ENCODE results near the gene MCL1.

Gene MCL1

DNA sequence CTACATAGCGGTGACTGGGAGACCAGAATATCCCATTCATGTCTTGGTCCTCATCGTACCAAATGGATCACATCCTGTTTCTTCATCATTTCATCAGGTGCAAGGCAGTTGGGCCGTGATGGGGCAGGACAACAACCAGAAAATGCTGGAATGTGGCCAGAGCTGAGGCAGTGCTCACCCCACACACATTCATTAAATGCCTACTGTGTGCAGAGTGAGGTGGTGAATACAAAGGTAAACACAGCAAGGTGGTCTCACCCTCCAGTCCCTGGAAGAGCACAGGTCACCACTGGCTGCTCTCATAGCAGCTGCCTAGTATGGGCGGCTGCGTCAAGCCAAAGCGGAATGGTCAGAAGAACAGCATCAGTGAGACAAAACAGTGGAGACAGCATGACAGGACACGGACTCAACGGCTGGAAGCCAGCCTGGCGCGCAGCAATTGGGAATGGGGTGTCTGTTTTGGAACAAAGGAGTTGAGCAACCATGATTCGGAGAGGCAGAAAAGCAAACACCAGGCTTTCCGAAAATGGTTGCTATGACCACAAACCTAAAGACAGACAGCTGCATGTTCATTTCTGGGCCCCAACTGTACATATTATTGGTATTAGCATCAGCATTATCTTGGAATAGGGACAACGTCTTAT lies 35.8 kb downstream of the MCL1 start:
- H3K4me2 ChIP-seq (ENCODE audit: low read length): no peak overlapping the region
- H3K9me3 ChIP-seq (ENCODE audit: low read length): no peaks in the 10 kb centered on the region
- no peaks in the 10 kb centered on the region for H3K36me3 ChIP-seq (ENCODE audit: insufficient read depth, low read length)
- TF ChIP-seq, protein P1, sequence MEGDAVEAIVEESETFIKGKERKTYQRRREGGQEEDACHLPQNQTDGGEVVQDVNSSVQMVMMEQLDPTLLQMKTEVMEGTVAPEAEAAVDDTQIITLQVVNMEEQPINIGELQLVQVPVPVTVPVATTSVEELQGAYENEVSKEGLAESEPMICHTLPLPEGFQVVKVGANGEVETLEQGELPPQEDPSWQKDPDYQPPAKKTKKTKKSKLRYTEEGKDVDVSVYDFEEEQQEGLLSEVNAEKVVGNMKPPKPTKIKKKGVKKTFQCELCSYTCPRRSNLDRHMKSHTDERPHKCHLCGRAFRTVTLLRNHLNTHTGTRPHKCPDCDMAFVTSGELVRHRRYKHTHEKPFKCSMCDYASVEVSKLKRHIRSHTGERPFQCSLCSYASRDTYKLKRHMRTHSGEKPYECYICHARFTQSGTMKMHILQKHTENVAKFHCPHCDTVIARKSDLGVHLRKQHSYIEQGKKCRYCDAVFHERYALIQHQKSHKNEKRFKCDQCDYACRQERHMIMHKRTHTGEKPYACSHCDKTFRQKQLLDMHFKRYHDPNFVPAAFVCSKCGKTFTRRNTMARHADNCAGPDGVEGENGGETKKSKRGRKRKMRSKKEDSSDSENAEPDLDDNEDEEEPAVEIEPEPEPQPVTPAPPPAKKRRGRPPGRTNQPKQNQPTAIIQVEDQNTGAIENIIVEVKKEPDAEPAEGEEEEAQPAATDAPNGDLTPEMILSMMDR (IDR thresholded peaks at IDR 0.05; ENCODE audit: low read length): no peak
- no peak for TF ChIP-seq EZH2 (IDR thresholded peaks at IDR 0.05; ENCODE audit: borderline replicate concordance, low read length)
- H3K4me1 ChIP-seq (ENCODE audit: insufficient read depth, low read length, severe bottlenecking): peaks cover 2% of the 10 kb centered on the region
- no peaks in the 10 kb centered on the region for H4K20me1 ChIP-seq (ENCODE audit: insufficient read depth, low read length)
- H3K4me3 ChIP-seq (ENCODE audit: low read depth, low read length, poor library complexity, severe bottlenecking): no peak overlapping the region
- no peaks in the 10 kb centered on the region for H3F3A ChIP-seq (ENCODE audit: insufficient read depth, low read length)
- H3K9ac ChIP-seq (ENCODE audit: low read length): no peak overlapping the region
- H3K27ac ChIP-seq (ENCODE audit: low read depth, low read length, poor library complexity, severe bottlenecking): no peak overlapping the region
- no peaks in the 10 kb centered on the region for H3K27me3 ChIP-seq (ENCODE audit: insufficient read depth, low read length)
- H3K79me2 ChIP-seq (ENCODE audit: insufficient read depth, low read length): no peaks in the 10 kb centered on the region
- H2AFZ ChIP-seq (ENCODE audit: low read length): no peak overlapping the region
- H3K9me2 ChIP-seq (ENCODE audit: low read depth, low read length): no peaks in the 10 kb centered on the region

DNA sequence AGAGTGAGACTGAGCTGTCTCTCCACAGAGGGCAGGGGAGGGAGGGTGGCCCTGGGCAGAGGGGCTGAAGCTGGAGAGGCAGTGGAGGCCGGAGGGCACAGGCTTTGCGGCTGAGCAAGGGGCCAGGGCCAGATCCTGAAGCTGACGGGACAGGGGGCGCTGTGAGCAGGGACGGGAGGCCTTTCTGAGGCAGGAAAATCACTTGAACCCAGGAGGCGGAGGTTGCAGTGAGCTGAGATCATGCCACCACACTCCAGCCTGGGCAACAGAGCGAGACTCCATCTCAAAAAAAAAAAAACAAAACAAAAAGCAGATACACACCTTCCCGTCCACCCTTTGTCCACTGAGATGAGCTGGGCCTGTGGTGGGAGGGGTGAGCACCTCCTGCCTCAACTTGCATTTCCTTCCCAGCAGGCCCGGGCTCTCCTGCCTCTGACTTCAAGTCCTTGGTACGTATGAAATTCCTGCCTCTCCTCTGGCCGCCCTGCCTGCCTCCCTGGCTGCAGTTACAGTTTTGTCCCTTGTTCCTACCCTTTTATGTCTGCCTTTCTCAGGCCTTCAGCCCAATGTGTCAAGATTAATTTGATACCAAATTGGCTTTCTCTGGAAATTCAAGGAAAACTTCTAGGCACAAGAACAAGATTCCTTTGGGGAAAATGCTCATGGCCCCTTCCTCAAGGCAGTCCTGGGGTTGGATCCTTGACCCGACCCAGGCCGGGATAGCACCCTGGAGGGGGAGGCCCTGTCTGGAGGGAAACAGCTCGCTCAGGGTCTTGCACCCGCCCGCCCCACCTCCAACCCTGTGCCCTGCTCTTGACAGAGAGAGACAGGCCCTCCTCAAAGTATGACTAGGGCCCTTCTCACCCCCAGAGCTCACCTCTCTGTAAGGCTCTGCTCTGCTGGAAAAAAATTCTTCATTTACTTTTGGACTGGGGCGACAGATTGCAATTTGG lies 41.4 kb downstream of the MCL1 start:
- no peaks in the 10 kb centered on the region for H3K9me3 ChIP-seq (ENCODE audit: low read length)
- H3F3A ChIP-seq (ENCODE audit: insufficient read depth, low read length): no peaks in the 10 kb centered on the region
- H3K9ac ChIP-seq (ENCODE audit: low read length): no peak overlapping the region
- no peak overlapping the region for H2AFZ ChIP-seq (ENCODE audit: low read length)
- H3K4me2 ChIP-seq (ENCODE audit: low read length): no peak overlapping the region
- no peaks in the 10 kb centered on the region for H3K9me2 ChIP-seq (ENCODE audit: low read depth, low read length)
- H4K20me1 ChIP-seq (ENCODE audit: insufficient read depth, low read length): no peaks in the 10 kb centered on the region
- no peak overlapping the region for H3K27ac ChIP-seq (ENCODE audit: low read depth, low read length, poor library complexity, severe bottlenecking)
- H3K4me3 ChIP-seq (ENCODE audit: low read depth, low read length, poor library complexity, severe bottlenecking): no peak overlapping the region
- H3K36me3 ChIP-seq (ENCODE audit: insufficient read depth, low read length): no peaks in the 10 kb centered on the region
- no peak for TF ChIP-seq EZH2 (IDR thresholded peaks at IDR 0.05; ENCODE audit: borderline replicate concordance, low read length)
- TF ChIP-seq, protein P1 (IDR thresholded peaks at IDR 0.05; ENCODE audit: low read length): peak; percentile 23; the same call in 1 of the 2 replicates
- no peaks in the 10 kb centered on the region for H3K4me1 ChIP-seq (ENCODE audit: insufficient read depth, low read length, severe bottlenecking)
- H3K79me2 ChIP-seq (ENCODE audit: insufficient read depth, low read length): no peaks in the 10 kb centered on the region
- no peaks in the 10 kb centered on the region for H3K27me3 ChIP-seq (ENCODE audit: insufficient read depth, low read length)

DNA sequence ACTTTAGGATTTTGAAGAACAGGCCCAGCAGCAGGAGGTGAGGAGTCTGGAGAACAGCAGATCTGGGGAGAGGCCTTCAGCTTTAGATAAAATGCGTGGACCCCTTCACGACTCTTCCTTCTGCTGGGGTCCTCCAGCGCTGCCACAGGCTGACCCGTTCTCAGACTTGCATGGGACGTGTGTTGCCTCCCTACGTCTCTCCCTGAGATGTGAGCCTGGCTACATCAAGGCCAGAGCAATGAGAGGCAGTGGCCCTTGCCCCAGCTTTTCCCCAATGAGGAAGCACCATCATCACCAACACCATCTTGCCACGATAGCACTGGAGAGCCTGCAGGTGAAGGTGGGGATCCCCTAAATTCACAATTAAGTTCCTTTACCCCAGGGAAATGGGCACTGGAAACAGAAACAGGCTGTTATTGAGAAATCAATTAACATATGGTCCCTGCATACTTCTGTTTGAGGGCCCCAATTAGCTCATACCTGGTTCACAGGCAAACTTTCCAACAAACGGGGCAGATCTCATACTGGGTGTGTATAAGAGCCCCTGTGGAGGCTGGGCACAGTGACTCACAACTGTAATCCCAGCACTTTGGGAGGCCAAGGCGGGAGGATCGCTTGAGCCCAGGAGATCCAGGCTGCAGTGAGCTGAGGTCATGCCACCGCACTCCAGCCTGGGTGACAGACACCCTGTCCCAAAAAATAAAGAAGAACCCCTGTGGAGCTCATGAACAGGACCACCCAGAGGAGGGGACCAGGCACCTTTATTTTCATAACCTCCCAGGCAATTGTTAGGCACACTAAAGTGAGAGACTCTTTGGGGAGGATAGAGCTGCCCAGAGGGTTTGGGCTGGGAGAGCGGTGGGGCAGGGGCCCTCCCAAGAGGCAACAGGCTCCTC lies 42.3 kb downstream of the MCL1 start:
- no peaks in the 10 kb centered on the region for H3K9me3 ChIP-seq (ENCODE audit: low read length)
- TF ChIP-seq, protein P1 (IDR thresholded peaks at IDR 0.05; ENCODE audit: low read length): no peak
- no peak for TF ChIP-seq EZH2 (IDR thresholded peaks at IDR 0.05; ENCODE audit: borderline replicate concordance, low read length)
- H3K27ac ChIP-seq (ENCODE audit: low read depth, low read length, poor library complexity, severe bottlenecking): no peak overlapping the region
- no peak overlapping the region for H3K4me2 ChIP-seq (ENCODE audit: low read length)
- H3K27me3 ChIP-seq (ENCODE audit: insufficient read depth, low read length): no peaks in the 10 kb centered on the region
- H3K4me3 ChIP-seq (ENCODE audit: low read depth, low read length, poor library complexity, severe bottlenecking): no peak overlapping the region
- no peaks in the 10 kb centered on the region for H3K9me2 ChIP-seq (ENCODE audit: low read depth, low read length)
- H3F3A ChIP-seq (ENCODE audit: insufficient read depth, low read length): no peaks in the 10 kb centered on the region
- H3K9ac ChIP-seq (ENCODE audit: low read length): no peak overlapping the region
- no peaks in the 10 kb centered on the region for H4K20me1 ChIP-seq (ENCODE audit: insufficient read depth, low read length)
- H3K36me3 ChIP-seq (ENCODE audit: insufficient read depth, low read length): no peaks in the 10 kb centered on the region
- H3K4me1 ChIP-seq (ENCODE audit: insufficient read depth, low read length, severe bottlenecking): no peaks in the 10 kb centered on the region
- H2AFZ ChIP-seq (ENCODE audit: low read length): no peak overlapping the region
- no peaks in the 10 kb centered on the region for H3K79me2 ChIP-seq (ENCODE audit: insufficient read depth, low read length)
